MM.1S (cell line): Measurements from ENCODE around the gene HTR1E.

ENCODE experiments used
- DNase-seq: peaks from one replicate; pipeline ENCODE4 v3.0.0-alpha.2; 2015
- H2AFZ ChIP-seq: fragments of 300-600 bp; sonication (generic); 2 replicates; pipeline ENCODE4 v1.6.0; 2016; ENCODE audit warnings: antibody characterized with exemption, low read length
- H3F3A ChIP-seq: fragments of 300-600 bp; sonication (generic); 2 replicates; pipeline ENCODE4 v1.6.1; 2016; ENCODE audit warnings: mild to moderate bottlenecking, antibody characterized with exemption, low read length, moderate library complexity, mixed read lengths; ENCODE audit not compliant: insufficient read depth
- H3K27ac ChIP-seq: fragments of 300-600 bp; sonication (generic); 2 replicates; pipeline ENCODE4 v1.5.1; 2016; ENCODE audit warnings: mild to moderate bottlenecking, low read length
- H3K27me3 ChIP-seq: fragments of 300-600 bp; sonication (generic); replicated peaks from 2 replicates; pipeline ENCODE4 v1.6.0; 2016; ENCODE audit warnings: low read length; ENCODE audit not compliant: insufficient read depth
- H3K36me3 ChIP-seq: fragments of 300-600 bp; sonication (generic); replicated peaks from 2 replicates; pipeline ENCODE4 v1.6.1; 2016; ENCODE audit warnings: mild to moderate bottlenecking, low read length, mixed read lengths; ENCODE audit not compliant: insufficient read depth
- H3K4me1 ChIP-seq: fragments of 300-600 bp; sonication (generic); 2 replicates; pipeline ENCODE4 v1.6.1; 2016; ENCODE audit warnings: low read length, mixed read lengths
- H3K4me2 ChIP-seq: fragments of 300-600 bp; sonication (generic); 2 replicates; pipeline ENCODE4 v1.6.0; 2016; ENCODE audit warnings: low read depth, low read length
- H3K4me3 ChIP-seq: fragments of 300-600 bp; sonication (generic); 2 replicates; pipeline ENCODE4 v1.5.1; 2016; ENCODE audit warnings: low read length, mixed read lengths
- H3K79me2 ChIP-seq: fragments of 300-600 bp; sonication (generic); 2 replicates; pipeline ENCODE4 v1.6.1; 2016; ENCODE audit warnings: mixed run types, low read length, mixed read lengths
- H3K9ac ChIP-seq: fragments of 300-600 bp; sonication (generic); 2 replicates; pipeline ENCODE4 v1.6.1; 2016; ENCODE audit warnings: low read length, mixed read lengths
- H3K9me2 ChIP-seq: fragments of 300-600 bp; sonication (generic); replicated peaks from 2 replicates; pipeline ENCODE4 v1.6.1; 2016; ENCODE audit warnings: mild to moderate bottlenecking, low read length, mixed read lengths; ENCODE audit not compliant: insufficient read depth
- H3K9me3 ChIP-seq: fragments of 300-600 bp; sonication (generic); replicated peaks from 2 replicates; pipeline ENCODE4 v1.6.1; 2016; ENCODE audit warnings: mild to moderate bottlenecking, low read length, mixed read lengths; ENCODE audit not compliant: insufficient read depth
- H4K20me1 ChIP-seq: fragments of 300-600 bp; sonication (generic); 2 replicates; pipeline ENCODE4 v1.6.1; 2016; ENCODE audit warnings: mild to moderate bottlenecking, low read length, moderate library complexity, mixed read lengths; ENCODE audit not compliant: insufficient read depth
- EZH2 ChIP-seq: fragments of 300-600 bp; sonication (generic); optimal IDR thresholded peaks from 2 replicates; pipeline ENCODE3; 2017; ENCODE audit warnings: low read depth, mild to moderate bottlenecking, antibody characterized with exemption, low read length, mixed read lengths
- EZH2phosphoT487 ChIP-seq: fragments of 300-600 bp; sonication (generic); IDR thresholded peaks from 2 replicates; pipeline ENCODE4 v1.6.1; 2018; ENCODE audit warnings: antibody characterized with exemption, low read length
- TF ChIP-seq, protein P1 (sequence below): fragments of 300-600 bp; sonication (generic); IDR thresholded peaks from 2 replicates; pipeline ENCODE4 v1.5.1; 2016; ENCODE audit warnings: antibody characterized with exemption, low read length, mixed read lengths

The HTR1E gene

DNA sequence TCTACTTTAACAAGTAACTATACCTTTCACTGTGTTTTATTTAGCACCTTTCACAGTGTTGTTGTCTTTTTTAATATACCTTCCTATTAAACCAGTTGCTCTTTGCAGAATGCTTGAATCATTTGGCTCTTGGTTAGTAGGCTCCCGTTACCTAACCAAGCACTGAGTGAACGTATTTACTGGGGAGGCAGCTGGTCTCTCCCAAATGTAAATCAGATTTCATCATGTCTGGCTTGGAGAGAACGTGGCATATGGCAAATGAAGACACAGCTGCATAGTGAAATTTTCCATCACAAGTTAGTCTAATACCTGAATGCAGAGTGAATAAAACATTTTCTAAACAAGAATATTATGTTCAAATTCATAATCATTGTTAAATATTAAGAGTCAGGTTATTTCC lies 12.4 kb downstream of the HTR1E start:
- Histone ChIP-seq H3F3A (no peaks in the 10 kb centered on the region), H3K4me3 (no peak overlapping the region), H3K4me1 (no peaks in the 10 kb centered on the region), H3K9me2 (no peaks in the 10 kb centered on the region), H3K79me2 (no peaks in the 10 kb centered on the region), H4K20me1 (no peaks in the 10 kb centered on the region), H3K9ac (no peak overlapping the region), H3K4me2 (no peak overlapping the region), H3K27ac (no peak overlapping the region), H3K36me3 (no peaks in the 10 kb centered on the region), H2AFZ (no peak overlapping the region), H3K27me3 (no peaks in the 10 kb centered on the region), H3K9me3 (no peaks in the 10 kb centered on the region)
- no peak for DNase-seq
- TF ChIP-seq EZH2 (no peak), EZH2phosphoT487 (no peak)
- TF ChIP-seq, protein P1, sequence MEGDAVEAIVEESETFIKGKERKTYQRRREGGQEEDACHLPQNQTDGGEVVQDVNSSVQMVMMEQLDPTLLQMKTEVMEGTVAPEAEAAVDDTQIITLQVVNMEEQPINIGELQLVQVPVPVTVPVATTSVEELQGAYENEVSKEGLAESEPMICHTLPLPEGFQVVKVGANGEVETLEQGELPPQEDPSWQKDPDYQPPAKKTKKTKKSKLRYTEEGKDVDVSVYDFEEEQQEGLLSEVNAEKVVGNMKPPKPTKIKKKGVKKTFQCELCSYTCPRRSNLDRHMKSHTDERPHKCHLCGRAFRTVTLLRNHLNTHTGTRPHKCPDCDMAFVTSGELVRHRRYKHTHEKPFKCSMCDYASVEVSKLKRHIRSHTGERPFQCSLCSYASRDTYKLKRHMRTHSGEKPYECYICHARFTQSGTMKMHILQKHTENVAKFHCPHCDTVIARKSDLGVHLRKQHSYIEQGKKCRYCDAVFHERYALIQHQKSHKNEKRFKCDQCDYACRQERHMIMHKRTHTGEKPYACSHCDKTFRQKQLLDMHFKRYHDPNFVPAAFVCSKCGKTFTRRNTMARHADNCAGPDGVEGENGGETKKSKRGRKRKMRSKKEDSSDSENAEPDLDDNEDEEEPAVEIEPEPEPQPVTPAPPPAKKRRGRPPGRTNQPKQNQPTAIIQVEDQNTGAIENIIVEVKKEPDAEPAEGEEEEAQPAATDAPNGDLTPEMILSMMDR = no peak

DNA sequence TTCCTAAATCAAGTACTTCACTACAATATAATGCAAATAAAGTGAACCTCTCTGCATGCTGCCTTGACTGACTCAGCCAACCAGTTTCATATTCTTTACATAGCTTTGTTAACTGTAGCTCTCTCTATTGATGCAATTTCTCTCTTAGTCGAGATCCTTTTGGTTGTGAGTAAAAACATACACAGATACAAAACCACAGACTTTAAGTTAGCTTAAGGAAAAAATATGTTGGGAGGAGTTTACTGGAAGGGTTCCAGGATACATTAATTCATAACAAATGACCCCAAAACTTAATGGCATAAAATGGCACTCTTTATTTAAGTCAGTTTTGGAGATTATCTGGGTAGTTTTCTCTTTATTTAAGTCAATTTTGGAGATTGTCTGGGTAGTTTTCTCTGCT lies 15.7 kb downstream of the HTR1E start:
- Histone ChIP-seq H3K9me2 (no peaks in the 10 kb centered on the region), H2AFZ (no peak overlapping the region), H3K9me3 (no peaks in the 10 kb centered on the region), H3K79me2 (no peaks in the 10 kb centered on the region), H4K20me1 (no peaks in the 10 kb centered on the region), H3K9ac (no peak overlapping the region), H3K27ac (no peak overlapping the region), H3F3A (no peaks in the 10 kb centered on the region), H3K4me3 (no peak overlapping the region), H3K36me3 (no peaks in the 10 kb centered on the region), H3K27me3 (no peaks in the 10 kb centered on the region), H3K4me1 (no peaks in the 10 kb centered on the region), H3K4me2 (no peak overlapping the region)
- TF ChIP-seq EZH2phosphoT487 (no peak), EZH2 (no peak)
- TF ChIP-seq, protein P1 = no peak
- DNase-seq = no peak

DNA sequence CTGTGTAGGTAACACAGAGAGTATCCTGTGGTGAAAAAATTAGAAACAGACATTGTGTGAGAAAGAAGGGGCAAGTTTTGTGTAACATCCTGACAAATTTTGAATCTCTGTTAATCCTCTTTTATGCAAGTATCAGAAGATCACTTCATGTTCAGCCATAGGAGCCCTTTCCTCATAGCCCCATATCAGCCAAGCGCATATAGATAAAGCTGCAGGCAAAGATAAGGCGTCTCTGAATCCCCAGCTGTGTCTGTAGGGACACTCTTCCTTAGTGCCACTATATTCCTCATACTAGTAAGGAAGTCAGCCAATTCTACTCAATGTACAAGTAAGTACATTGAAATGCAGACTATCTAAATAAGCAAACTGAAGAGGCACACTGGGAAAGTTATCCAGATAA lies 22.3 kb downstream of the HTR1E start:
- H3K4me2 ChIP-seq = no peak overlapping the region
- H3F3A ChIP-seq = no peaks in the 10 kb centered on the region
- H4K20me1 ChIP-seq = no peaks in the 10 kb centered on the region
- no peak overlapping the region for H3K27ac ChIP-seq
- TF ChIP-seq EZH2 (no peak), EZH2phosphoT487 (no peak)
- TF ChIP-seq, protein P1 = no peak
- no peaks in the 10 kb centered on the region for H3K9me2 ChIP-seq
- no peaks in the 10 kb centered on the region for H3K27me3 ChIP-seq
- DNase-seq = no peak
- H2AFZ ChIP-seq = no peak overlapping the region
- H3K9ac ChIP-seq = no peak overlapping the region
- no peaks in the 10 kb centered on the region for H3K4me1 ChIP-seq
- no peak overlapping the region for H3K4me3 ChIP-seq
- H3K36me3 ChIP-seq = no peaks in the 10 kb centered on the region
- H3K79me2 ChIP-seq = no peaks in the 10 kb centered on the region
- H3K9me3 ChIP-seq = no peaks in the 10 kb centered on the region
